Mesendoderm (in vitro differentiated cells): ENCODE results near the gene RXFP4.

ENCODE experiments used
- DNase-seq: peaks from one replicate; pipeline ENCODE4 v3.0.0; 2013
- H2AK5ac ChIP-seq: 2 replicates; pipeline ENCODE4 v1.6.1; 2013; ENCODE audit warnings: low read length, inconsistent platforms
- H2BK120ac ChIP-seq: 2 replicates; pipeline ENCODE4 v1.6.1; 2013; ENCODE audit warnings: low read depth, mild to moderate bottlenecking, low read length, moderate library complexity, mixed read lengths
- H2BK15ac ChIP-seq: replicated peaks from 2 replicates; pipeline ENCODE4 v1.6.1; 2013; ENCODE audit warnings: low read depth, mild to moderate bottlenecking, moderate library complexity
- H2BK5ac ChIP-seq: 2 replicates; pipeline ENCODE4 v1.6.1; 2013; ENCODE audit warnings: low read length, inconsistent platforms
- H3K18ac ChIP-seq: 2 replicates; pipeline ENCODE4 v1.6.1; 2013; ENCODE audit warnings: mild to moderate bottlenecking, low read length, mixed read lengths
- H3K23ac ChIP-seq: one replicate; pipeline ENCODE4 v1.6.1; 2013; ENCODE audit warnings: low read length
- H3K27ac ChIP-seq: 2 replicates; pipeline ENCODE4 v1.5.1; 2013; ENCODE audit warnings: low read depth, mild to moderate bottlenecking, inconsistent platforms, low read length, moderate library complexity
- H3K27me3 ChIP-seq: 2 replicates; pipeline ENCODE4 v1.6.1; 2013; ENCODE audit warnings: low read length, control low read depth, mild to moderate bottlenecking, inconsistent platforms; ENCODE audit not compliant: insufficient read depth, poor library complexity
- H3K36me3 ChIP-seq: 2 replicates; pipeline ENCODE4 v1.6.1; 2013; ENCODE audit warnings: low read length, inconsistent platforms; ENCODE audit not compliant: control insufficient read depth, insufficient read depth
- H3K4ac ChIP-seq: one replicate; pipeline ENCODE4 v1.6.1; 2013; ENCODE audit warnings: low read depth, mild to moderate bottlenecking, low read length, moderate library complexity
- H3K4me1 ChIP-seq: 2 replicates; pipeline ENCODE4 v1.6.1; 2013; ENCODE audit warnings: low read depth, low read length, inconsistent platforms; ENCODE audit not compliant: control insufficient read depth
- H3K4me2 ChIP-seq: 2 replicates; pipeline ENCODE4 v1.6.1; 2013; ENCODE audit warnings: low read length
- H3K4me3 ChIP-seq: 2 replicates; pipeline ENCODE4 v1.5.1; 2013; ENCODE audit warnings: mild to moderate bottlenecking, low read length
- H3K56ac ChIP-seq: one replicate; pipeline ENCODE4 v1.6.1; 2013; ENCODE audit warnings: low read length
- H3K79me1 ChIP-seq: 2 replicates; pipeline ENCODE4 v1.6.1; 2013; ENCODE audit warnings: low read length, inconsistent platforms
- H3K79me2 ChIP-seq: 2 replicates; pipeline ENCODE4 v1.6.1; 2013; ENCODE audit warnings: mild to moderate bottlenecking, low read length; ENCODE audit not compliant: control insufficient read depth, insufficient read depth
- H3K9ac ChIP-seq: 2 replicates; pipeline ENCODE4 v1.6.1; 2013; ENCODE audit warnings: low read length, inconsistent platforms
- H4K5ac ChIP-seq: one replicate; pipeline ENCODE4 v1.6.1; 2013; ENCODE audit warnings: low read length
- H4K8ac ChIP-seq: one replicate; pipeline ENCODE4 v1.6.1; 2013; ENCODE audit warnings: low read depth, mild to moderate bottlenecking, control low read depth, low read length, moderate library complexity
- WGBS: extraction: QIAGEN DNeasy Blood & Tissue Kit; methylation state at CpG from one replicate; pipeline ENCODE4 v1.1.7; 2013; ENCODE audit warnings: low lambda C conversion rate, missing lambda C conversion rate; ENCODE audit not compliant: insufficient coverage; ENCODE audit errors: extremely low coverage; 5-methylcytosine and 5-hydroxymethylcytosine counted together

RXFP4 gene

GRCh38 chr1:155932081-155932480 lies 9.4 kb upstream of the RXFP4 start:
- Histone ChIP-seq H2BK5ac (no peak overlapping the region), H3K4me3 (no peak overlapping the region), H3K56ac (no peak overlapping the region), H3K36me3 (peaks cover 16% of the 10 kb centered on the region), H3K79me2 (peaks cover 40% of the 10 kb centered on the region), H3K9ac (no peak overlapping the region), H3K18ac (no peak overlapping the region), H3K4ac (no peak overlapping the region), H2AK5ac (no peak overlapping the region), H3K27me3 (no peaks in the 10 kb centered on the region), H4K5ac (no peak overlapping the region), H3K79me1 (peaks cover 10% of the 10 kb centered on the region), H2BK120ac (no peak overlapping the region), H3K23ac (no peak overlapping the region), H3K27ac (no peak overlapping the region), H3K4me2 (no peak overlapping the region), H2BK15ac (no peak overlapping the region), H3K4me1 (no peaks in the 10 kb centered on the region), H4K8ac (no peak overlapping the region)
- WGBS: no CpG with 5 or more reads among the region's 1 CpG
- DNase-seq: peak; percentile 48

GRCh38 chr1:155932487-155932886 lies 9.0 kb upstream of the RXFP4 start:
- no peak overlapping the region for H2BK120ac ChIP-seq
- H3K27ac ChIP-seq: no peak overlapping the region
- H4K5ac ChIP-seq: no peak overlapping the region
- peaks cover 40% of the 10 kb centered on the region for H3K79me2 ChIP-seq
- H3K4ac ChIP-seq: no peak overlapping the region
- no peak overlapping the region for H4K8ac ChIP-seq
- H3K36me3 ChIP-seq: peaks cover 15% of the 10 kb centered on the region
- no CpG with 5 or more reads among the region's 5 CpGs for WGBS
- no peak overlapping the region for H3K4me3 ChIP-seq
- H3K27me3 ChIP-seq: no peaks in the 10 kb centered on the region
- H2BK15ac ChIP-seq: no peak overlapping the region
- peaks cover 10% of the 10 kb centered on the region for H3K79me1 ChIP-seq
- H3K18ac ChIP-seq: no peak overlapping the region
- no peak for DNase-seq
- H3K4me2 ChIP-seq: no peak overlapping the region
- no peak overlapping the region for H3K9ac ChIP-seq
- H3K56ac ChIP-seq: no peak overlapping the region
- no peaks in the 10 kb centered on the region for H3K4me1 ChIP-seq
- no peak overlapping the region for H2BK5ac ChIP-seq
- H2AK5ac ChIP-seq: no peak overlapping the region
- no peak overlapping the region for H3K23ac ChIP-seq

GRCh38 chr1:155933591-155934096 lies 7.8 kb upstream of the RXFP4 start:
- no peaks in the 10 kb centered on the region for H3K4me1 ChIP-seq

GRCh38 chr1:155934097-155934935 lies 7.1 kb upstream of the RXFP4 start, which contains the start of gene KHDC4:
KHDC4 (minus strand) TSS chr1:155934413; CDS start chr1:155934373, 40 bp downstream.
- Histone ChIP-seq H3K56ac (peak within 1 kb of the TSS; percentile 100), H3K27me3 (no peaks in the 10 kb centered on the region), H3K23ac (peak within 1 kb of the TSS; percentile 83), H2BK5ac (peak within 1 kb of the TSS; percentile 91), H3K18ac (peak within 1 kb of the TSS; percentile 88), H3K79me1 (peaks cover 8% of the 10 kb centered on the region), H3K27ac (peak within 1 kb of the TSS; percentile 58), H3K4me1 (no peaks in the 10 kb centered on the region), H2AK5ac (peak within 1 kb of the TSS; percentile 85), H3K4me3 (peak within 1 kb of the TSS; percentile 99), H3K9ac (peak within 1 kb of the TSS; percentile 99), H2BK15ac (no peak within 1 kb of the TSS), H3K4ac (peak within 1 kb of the TSS; percentile 84), H4K8ac (peak within 1 kb of the TSS; percentile 78), H4K5ac (peak within 1 kb of the TSS; percentile 98), H3K36me3 (peaks cover 12% of the 10 kb centered on the region), H2BK120ac (peak within 1 kb of the TSS; percentile 76), H3K4me2 (peak within 1 kb of the TSS; percentile 79), H3K79me2 (peaks cover 37% of the 10 kb centered on the region)
- no CpG with 5 or more reads among the region's 50 CpGs for WGBS
- peak; percentile 99 for DNase-seq

More at GRCh38 chr1:155933591-155934096, 7.8 kb upstream of the RXFP4 start:
- Histone ChIP-seq H3K18ac (peak overlapping the region; percentile 47), H3K56ac (peak overlapping the region; percentile 100), H3K23ac (peak overlapping the region; percentile 83), H3K4me2 (peak overlapping the region; percentile 79), H3K79me2 (peaks cover 40% of the 10 kb centered on the region), H3K4me3 (peak overlapping the region; percentile 99), H2AK5ac (peak overlapping the region; percentile 85), H2BK120ac (no peak overlapping the region), H4K5ac (no peak overlapping the region), H3K27ac (peak overlapping the region; percentile 58), H3K36me3 (peaks cover 15% of the 10 kb centered on the region), H2BK15ac (no peak overlapping the region), H3K79me1 (peaks cover 10% of the 10 kb centered on the region), H3K9ac (peak overlapping the region; percentile 99), H3K27me3 (no peaks in the 10 kb centered on the region), H3K4ac (peak overlapping the region; percentile 62), H4K8ac (no peak overlapping the region), H2BK5ac (peak overlapping the region; percentile 91)
- no peak for DNase-seq
- WGBS: 100% methylated on average over 3 of the region's 10 CpGs

- no peak overlapping the region for H2BK5ac ChIP-seq
- H4K8ac ChIP-seq: peak overlapping the region; percentile 78
- H3K4me1 ChIP-seq: no peaks in the 10 kb centered on the region
- peak overlapping the region; percentile 76 for H2BK120ac ChIP-seq
- WGBS: no CpG with 5 or more reads among the region's 24 CpGs
- peaks cover 9% of the 10 kb centered on the region for H3K36me3 ChIP-seq
- peak overlapping the region; percentile 72 for H3K9ac ChIP-seq
- DNase-seq: no peak
- peaks cover 34% of the 10 kb centered on the region for H3K79me2 ChIP-seq
- peak overlapping the region; percentile 84 for H3K4ac ChIP-seq
- peak overlapping the region; percentile 32 for H3K4me3 ChIP-seq
- H3K18ac ChIP-seq: peak overlapping the region; percentile 88
- no peak overlapping the region for H3K27ac ChIP-seq
- H3K23ac ChIP-seq: no peak overlapping the region
- H3K56ac ChIP-seq: peak overlapping the region; percentile 85
- H3K27me3 ChIP-seq: no peaks in the 10 kb centered on the region
- H2BK15ac ChIP-seq: no peak overlapping the region
- peak overlapping the region; percentile 52 for H2AK5ac ChIP-seq
- peak overlapping the region; percentile 60 for H3K4me2 ChIP-seq
- H3K79me1 ChIP-seq: peaks cover 6% of the 10 kb centered on the region
- peak overlapping the region; percentile 98 for H4K5ac ChIP-seq
These were observed 6.4 kb upstream of the RXFP4 start for GRCh38 chr1:155934936-155935590.
